K562 (cell line): ENCODE measurements around the gene GAPDHS. TPM values are rescaled to one million over a fixed set of nuclear protein-coding genes. Genes with fewer than 3 reads are reported as not detected.

ENCODE experiments used
- ATAC-seq: fragments of 200-7000 bp; cut with Tn5 transposase; 3 replicates; pipeline ENCODE4 v1.9.1; 2020; ENCODE audit warnings: moderate library complexity
- BruUV-seq: library from RNA; stranded (reverse); fragments of 400-500 nt; replicated peaks from 2 replicates; lab custom pipeline; 2021; lab: Mats Ljungman, UMichigan
- CTCF ChIA-PET: fragments of 300-600 bp; formaldehyde crosslinking; extraction: SDS; loops from one replicate; lab custom pipeline; 2021; ENCODE audit warnings: low intra/inter-chr PET ratio; lab: Yijun Ruan, JAX
- POLR2A ChIA-PET: fragments of 300-600, 350-650 bp; sonication (Branson Sonifier 250); formaldehyde crosslinking; extraction: SDS; loops from one replicate; lab custom pipeline; 2021; ENCODE audit warnings: antibody characterized with exemption, inconsistent platforms; lab: Yijun Ruan, JAX
- DNase-seq, 4 experiments: peaks; one replicate each; pipeline versions ENCODE4 v3.0.0 to v3.0.0-alpha.2; 2011 to 2018; ENCODE audit warnings: low spot score in 3 of 4, mixed read lengths in 3 of 4; ENCODE audit errors: extremely low read depth in 1 of 4
- FAIRE-seq: peaks from 2 replicates; lab custom pipeline; 2011; peaks lifted over from hg19 to GRCh38; lab: Jason Lieb, UNC
- H2AFZ ChIP-seq: 2 replicates; pipeline ENCODE4 v1.6.0; 2011; ENCODE audit warnings: low read depth, low read length, control low read depth, inconsistent platforms
- H3K27ac ChIP-seq: fragments of 200-600 bp; 3 replicates; pipeline ENCODE4 v1.8.0; 2011; ENCODE audit warnings: low read depth, mild to moderate bottlenecking, control low read depth, inconsistent platforms, low read length, moderate library complexity, mixed read lengths; ENCODE audit errors: extremely low read depth
- H3K27me3 ChIP-seq, 2 experiments: fragments of 300-600 bp in 1 of 2; 2 replicates in 1 of 2; 3 replicates in 1 of 2; pipeline versions ENCODE4 v1.6.0 to v1.8.0; 2011; ENCODE audit warnings: inconsistent platforms in 2 of 2, low read length in 2 of 2, mild to moderate bottlenecking in 1 of 2, mixed read lengths in 1 of 2, moderate library complexity in 1 of 2; ENCODE audit not compliant: control insufficient read depth in 2 of 2, insufficient read depth in 2 of 2
- H3K36me3 ChIP-seq: fragments of 300-600 bp; 3 replicates; pipeline ENCODE4 v1.8.0; 2011; ENCODE audit warnings: mild to moderate bottlenecking, low read length, inconsistent platforms; ENCODE audit not compliant: control insufficient read depth, insufficient read depth
- H3K4me1 ChIP-seq, 2 experiments: fragments of 200-600 bp in 1 of 2; replicated peaks in 1 of 2; 2 replicates in 1 of 2; 3 replicates in 1 of 2; pipeline versions ENCODE4 v1.5.1 to v1.8.0; 2011; ENCODE audit warnings: inconsistent platforms in 2 of 2, low read length in 2 of 2, mild to moderate bottlenecking in 1 of 2, mixed read lengths in 1 of 2, moderate library complexity in 1 of 2; ENCODE audit not compliant: control insufficient read depth in 2 of 2, insufficient read depth in 2 of 2
- H3K4me2 ChIP-seq: 2 replicates; pipeline ENCODE4 v1.6.1; 2011; ENCODE audit warnings: low read length, control low read depth, inconsistent platforms, mixed read lengths; ENCODE audit not compliant: insufficient read depth
- H3K4me3 ChIP-seq: fragments of 200-600 bp; sonication (generic), shearing (Covaris generic); 2 replicates; pipeline ENCODE4 v1.5.1; 2016; ENCODE audit warnings: control low read depth, inconsistent platforms
- H3K79me2 ChIP-seq: fragments of 200-600 bp; 3 replicates; pipeline ENCODE4 v1.8.0; 2011; ENCODE audit warnings: low read length, inconsistent platforms; ENCODE audit not compliant: control insufficient read depth, insufficient read depth
- H3K9ac ChIP-seq, 2 experiments: 2 replicates each; pipeline versions ENCODE4 v1.6.0 to v1.6.1; 2011; ENCODE audit warnings: low read depth in 2 of 2, low read length in 2 of 2, control low read depth in 1 of 2, inconsistent platforms in 1 of 2, mild to moderate bottlenecking in 1 of 2, mixed read lengths in 1 of 2; ENCODE audit not compliant: insufficient read depth in 1 of 2
- H3K9me1 ChIP-seq: one replicate; pipeline ENCODE4 v1.6.0; 2011; ENCODE audit warnings: inconsistent platforms, mild to moderate bottlenecking, low read length, moderate library complexity; ENCODE audit not compliant: control insufficient read depth, insufficient read depth
- H3K9me3 ChIP-seq: replicated peaks from 2 replicates; pipeline ENCODE4 v1.5.1; 2011; ENCODE audit warnings: low read depth, low read length, inconsistent platforms; ENCODE audit not compliant: control insufficient read depth, insufficient read depth
- H4K20me1 ChIP-seq: replicated peaks from 2 replicates; pipeline ENCODE4 v1.6.1; 2011; ENCODE audit warnings: low read length, inconsistent platforms, mixed read lengths; ENCODE audit not compliant: control insufficient read depth, insufficient read depth
- ETS2 ChIP-seq: IDR thresholded peaks from 2 replicates; pipeline ENCODE4 v1.6.1; 2016; ENCODE audit warnings: borderline replicate concordance, missing genetic modification characterization, mild to moderate bottlenecking, moderate library complexity, missing compliant biosample characterization; ENCODE audit not compliant: poor library complexity, severe bottlenecking
- HDAC2 ChIP-seq: fragments of 450-650 bp; IDR thresholded peaks from 2 replicates; pipeline ENCODE4 v1.6.1; 2016; ENCODE audit warnings: mild to moderate bottlenecking
- ILK ChIP-seq: fragments of 450-650 bp; IDR thresholded peaks from 2 replicates; pipeline ENCODE4 v1.6.1; 2016; ENCODE audit warnings: missing genetic modification characterization, low read depth, mild to moderate bottlenecking, missing compliant biosample characterization, moderate library complexity, borderline replicate concordance
- NELFE ChIP-seq: IDR thresholded peaks from 2 replicates; pipeline ENCODE4 v1.6.1; 2011; ENCODE audit warnings: mild to moderate bottlenecking; ENCODE audit not compliant: insufficient read depth, insufficient read length
- POLR3G ChIP-seq: IDR thresholded peaks from 2 replicates; pipeline ENCODE4 v1.6.1; 2011; ENCODE audit not compliant: insufficient read length, insufficient replicate concordance; ENCODE audit errors: extremely low read depth
- RBM25 ChIP-seq: fragments of 200-400 bp; formaldehyde crosslinking; IDR thresholded peaks from 2 replicates; pipeline ENCODE4 v1.6.1; 2018; ENCODE audit warnings: low read length, low read depth, moderate library complexity; ENCODE audit not compliant: severe bottlenecking
- RFX7 ChIP-seq: fragments of 250-450 bp; sonication (Bioruptor Pico); IDR thresholded peaks from 2 replicates; pipeline ENCODE4 v1.5.1; 2021; ENCODE audit warnings: mild to moderate bottlenecking
- TAL1 ChIP-seq: fragments of 450-650 bp; IDR thresholded peaks from 2 replicates; pipeline ENCODE4 v1.6.1; 2016; ENCODE audit warnings: mild to moderate bottlenecking
- XRCC5 ChIP-seq: fragments of 200-400 bp; formaldehyde crosslinking; IDR thresholded peaks from 2 replicates; pipeline ENCODE4 v1.6.1; 2017; ENCODE audit warnings: low read depth, mild to moderate bottlenecking, low read length
- ZNF324 ChIP-seq: fragments of 250-450 bp; sonication (Bioruptor Pico); IDR thresholded peaks from 2 replicates; pipeline ENCODE4 v1.4.0; 2020; ENCODE audit warnings: mild to moderate bottlenecking
- WGBS: fragments of 100-300 bp; shearing (Covaris generic); methylation state at CpG from one replicate; pipeline ENCODE4 v1.1.6; 2016; ENCODE audit warnings: low coverage, mixed read lengths; ENCODE audit not compliant: insufficient coverage; ENCODE audit errors: missing lambda C conversion rate; 5-methylcytosine and 5-hydroxymethylcytosine counted together
- in situ Hi-C: fragments of 300-500 bp; cut with MboI; formaldehyde crosslinking; loops from 4 replicates; pipeline ENCODE4 v1.15.0; 2018; ENCODE audit warnings: inconsistent platforms, mixed read lengths
- intact Hi-C: fragments of 100-400 bp; cut with micrococcal nuclease; formaldehyde crosslinking; loops from 2 replicates; pipeline ENCODE4 v1.14.2; 2022
- polyA plus RNA-seq, 8 experiments: library from polyadenylated mRNA; depleted of rRNA in 4 of 8; stranded (reverse) in 5 of 8; unstranded in 3 of 8; fragments of >200 nt; fragmentation: Nextera tagmentation in 2 of 8; fragmentation: Illumina TruSeq in 1 of 8; extraction: Ambion mirVana in 2 of 8; extraction: Trizol in 1 of 8; gene quantifications; 2 replicates each; pipeline versions ENCODE4 v1.2.1 to v1.2.3, GENCODE V29; 2011 to 2014; ENCODE audit warnings: inconsistent platforms in 1 of 8, missing spikeins in 1 of 8
- total RNA-seq, 7 experiments: library from RNA; depleted of rRNA in 6 of 7; stranded (reverse); fragments of >200 nt in 6 of 7; fragmentation: Illumina TruSeq in 2 of 7; extraction: Trizol in 2 of 7; gene quantifications; 2 replicates each; pipeline versions ENCODE4 v1.2.1 to v1.2.3, GENCODE V29; 2011 to 2021; ENCODE audit warnings: low replicate concordance in 1 of 7
- TF ChIP-seq, protein P1 (sequence below), 2 experiments: IDR thresholded peaks; 2 replicates each; pipeline ENCODE4 v1.6.1; 2012; ENCODE audit warnings: improper control_type of control experiment in 2 of 2, low read depth in 2 of 2, low read length in 2 of 2, borderline replicate concordance in 1 of 2
- TF ChIP-seq, protein P2 (sequence below): sonication (generic); formaldehyde crosslinking; IDR thresholded peaks from 2 replicates; pipeline ENCODE4 v1.8.0; 2022; ENCODE audit warnings: missing genetic modification reagents, mild to moderate bottlenecking, moderate library complexity, borderline replicate concordance
- TF ChIP-seq, protein P3 (sequence below): sonication (generic); formaldehyde crosslinking; IDR thresholded peaks from 2 replicates; pipeline ENCODE4 v1.9.0; 2022; ENCODE audit warnings: mild to moderate bottlenecking, missing genetic modification reagents
- TF ChIP-seq, protein P4 (sequence below): fragments of 250-450 bp; sonication (Bioruptor Pico); IDR thresholded peaks from 2 replicates; pipeline ENCODE4 v1.5.0; 2020; ENCODE audit warnings: mild to moderate bottlenecking

GAPDHS gene
- total and polyA plus RNA-seq, 9 of the 15 experiments (the other 6 are each of a cell fraction or from before 2014, with no cell fraction given) = 0.08 to 0.12 TPM; not detected in 7

DNA sequence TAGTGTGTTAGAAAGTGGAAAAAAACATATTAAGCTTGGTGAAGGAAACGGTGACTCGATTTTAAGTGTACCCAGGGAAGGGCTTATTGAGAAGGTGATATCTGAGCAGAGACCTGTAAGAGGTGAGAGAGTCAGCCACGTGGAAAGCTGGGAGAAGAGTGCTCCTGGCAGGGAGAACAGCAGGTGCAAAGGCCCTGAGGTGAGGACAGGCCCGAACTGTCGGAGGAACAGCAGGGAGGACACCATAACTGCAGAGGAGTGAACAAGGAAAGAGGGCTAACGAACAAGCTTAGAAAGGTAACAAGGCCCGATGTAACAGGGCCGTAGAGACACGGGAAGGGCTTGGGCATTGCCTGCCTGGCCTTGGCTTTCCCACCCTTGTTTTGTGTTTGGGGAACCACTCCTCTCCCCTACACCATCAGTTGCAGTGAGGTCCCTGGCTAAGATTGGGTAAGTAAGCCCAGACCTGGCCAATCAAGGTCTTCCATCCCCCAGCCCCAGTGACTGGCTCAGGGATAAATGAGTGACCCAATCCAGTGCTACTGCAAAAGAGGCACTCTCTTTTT, 22.9 kb downstream of the GAPDHS start:
- Histone ChIP-seq H3K36me3 (no peaks in the 10 kb centered on the region), H3K27me3 (peaks cover 18 to 38% of the 10 kb centered on the region in 2 experiments; a peak in 4 of 5 replicates), H4K20me1 (peaks cover 7% of the 10 kb centered on the region; the same call in 1 of the 2 replicates), H3K9ac (no peak overlapping the region; a peak in 1 of 4 replicates), H3K4me1 (peaks cover 4 to 49% of the 10 kb centered on the region in 2 experiments; a peak in 3 of 5 replicates), H3K9me1 (peaks cover 3% of the 10 kb centered on the region), H3K27ac (no peak overlapping the region), H3K79me2 (no peaks in the 10 kb centered on the region), H2AFZ (peak overlapping the region; percentile 14; the same call in 1 of the 2 replicates), H3K4me2 (no peak overlapping the region), H3K4me3 (no peak overlapping the region), H3K9me3 (no peaks in the 10 kb centered on the region; the same call in 1 of the 2 replicates)
- intact Hi-C loops (loop anchor here (5.0 kb wide), 3 partner anchors 36 to 376 kb away; partner anchors contain the start of gene ETV2), in situ Hi-C loops (no loop called here)
- CTCF ChIA-PET = no interaction called here
- 55% methylated on average over 9 of the region's 9 CpGs for WGBS
- DNase-seq (no peak), FAIRE-seq (no peak), ATAC-seq (no peak)
- POLR2A ChIA-PET = interaction anchor here (0.6 to 1.0 kb wide), 2 partner anchors 128 to 371 kb away, joined by 3 read pairs; no protein-coding TSS in a partner anchor
- no TSS peak for BruUV-seq
- TF ChIP-seq, protein P1, sequence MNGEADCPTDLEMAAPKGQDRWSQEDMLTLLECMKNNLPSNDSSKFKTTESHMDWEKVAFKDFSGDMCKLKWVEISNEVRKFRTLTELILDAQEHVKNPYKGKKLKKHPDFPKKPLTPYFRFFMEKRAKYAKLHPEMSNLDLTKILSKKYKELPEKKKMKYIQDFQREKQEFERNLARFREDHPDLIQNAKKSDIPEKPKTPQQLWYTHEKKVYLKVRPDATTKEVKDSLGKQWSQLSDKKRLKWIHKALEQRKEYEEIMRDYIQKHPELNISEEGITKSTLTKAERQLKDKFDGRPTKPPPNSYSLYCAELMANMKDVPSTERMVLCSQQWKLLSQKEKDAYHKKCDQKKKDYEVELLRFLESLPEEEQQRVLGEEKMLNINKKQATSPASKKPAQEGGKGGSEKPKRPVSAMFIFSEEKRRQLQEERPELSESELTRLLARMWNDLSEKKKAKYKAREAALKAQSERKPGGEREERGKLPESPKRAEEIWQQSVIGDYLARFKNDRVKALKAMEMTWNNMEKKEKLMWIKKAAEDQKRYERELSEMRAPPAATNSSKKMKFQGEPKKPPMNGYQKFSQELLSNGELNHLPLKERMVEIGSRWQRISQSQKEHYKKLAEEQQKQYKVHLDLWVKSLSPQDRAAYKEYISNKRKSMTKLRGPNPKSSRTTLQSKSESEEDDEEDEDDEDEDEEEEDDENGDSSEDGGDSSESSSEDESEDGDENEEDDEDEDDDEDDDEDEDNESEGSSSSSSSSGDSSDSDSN (IDR thresholded peaks at IDR 0.05; ENCODE audit: borderline replicate concordance in 1 of 2, low read depth in 2 of 2, low read length in 2 of 2) = no peak
- no peak for TF ChIP-seq TAL1
- TF ChIP-seq RFX7 (CRISPR knock-in tag) = no peak
- TF ChIP-seq, protein P2, sequence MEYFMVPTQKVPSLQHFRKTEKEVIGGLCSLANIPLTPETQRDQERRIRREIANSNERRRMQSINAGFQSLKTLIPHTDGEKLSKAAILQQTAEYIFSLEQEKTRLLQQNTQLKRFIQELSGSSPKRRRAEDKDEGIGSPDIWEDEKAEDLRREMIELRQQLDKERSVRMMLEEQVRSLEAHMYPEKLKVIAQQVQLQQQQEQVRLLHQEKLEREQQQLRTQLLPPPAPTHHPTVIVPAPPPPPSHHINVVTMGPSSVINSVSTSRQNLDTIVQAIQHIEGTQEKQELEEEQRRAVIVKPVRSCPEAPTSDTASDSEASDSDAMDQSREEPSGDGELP (CRISPR knock-in tag) = 0 out of 2 replicates have a peak, but pooled peaks have one; percentile 9
- TF ChIP-seq XRCC5 = no peak
- no peak for TF ChIP-seq ETS2 (tag)
- no peak for TF ChIP-seq POLR3G
- TF ChIP-seq, protein P3, sequence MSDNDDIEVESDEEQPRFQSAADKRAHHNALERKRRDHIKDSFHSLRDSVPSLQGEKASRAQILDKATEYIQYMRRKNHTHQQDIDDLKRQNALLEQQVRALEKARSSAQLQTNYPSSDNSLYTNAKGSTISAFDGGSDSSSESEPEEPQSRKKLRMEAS (CRISPR knock-in tag) = no peak
- TF ChIP-seq ILK (tag) = no peak
- TF ChIP-seq RBM25 = peak; percentile 66
- TF ChIP-seq NELFE = no peak
- TF ChIP-seq ZNF324 = no peak
- TF ChIP-seq, protein P4, sequence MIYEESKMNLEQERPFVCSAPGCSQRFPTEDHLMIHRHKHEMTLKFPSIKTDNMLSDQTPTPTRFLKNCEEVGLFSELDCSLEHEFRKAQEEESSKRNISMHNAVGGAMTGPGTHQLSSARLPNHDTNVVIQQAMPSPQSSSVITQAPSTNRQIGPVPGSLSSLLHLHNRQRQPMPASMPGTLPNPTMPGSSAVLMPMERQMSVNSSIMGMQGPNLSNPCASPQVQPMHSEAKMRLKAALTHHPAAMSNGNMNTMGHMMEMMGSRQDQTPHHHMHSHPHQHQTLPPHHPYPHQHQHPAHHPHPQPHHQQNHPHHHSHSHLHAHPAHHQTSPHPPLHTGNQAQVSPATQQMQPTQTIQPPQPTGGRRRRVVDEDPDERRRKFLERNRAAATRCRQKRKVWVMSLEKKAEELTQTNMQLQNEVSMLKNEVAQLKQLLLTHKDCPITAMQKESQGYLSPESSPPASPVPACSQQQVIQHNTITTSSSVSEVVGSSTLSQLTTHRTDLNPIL = no peak
- 0 out of 2 replicates have a peak, but pooled peaks have one; percentile 11 for TF ChIP-seq HDAC2
